Smooth muscle cell (in vitro differentiated cells): ENCODE data around the gene ASAP2. TPM values are rescaled to one million over a fixed set of nuclear protein-coding genes. Genes with fewer than 3 reads are reported as not detected.

ENCODE experiments used
- DNase-seq: peaks from one replicate; lab custom pipeline; 2025; ENCODE audit not compliant: unreplicated experiment; lab: John Stamatoyannopoulos, UW
- H2AFZ ChIP-seq: fragments of 200-600 bp; sonication (generic); 2 replicates; pipeline ENCODE4 v1.6.0; 2016; ENCODE audit warnings: antibody characterized with exemption, low read depth, mild to moderate bottlenecking
- H3F3A ChIP-seq: fragments of 200-600 bp; sonication (generic); 2 replicates; pipeline ENCODE4 v1.6.0; 2017; ENCODE audit warnings: antibody characterized with exemption, low read depth
- H3K27ac ChIP-seq: fragments of 200-600 bp; sonication (generic); 2 replicates; pipeline ENCODE4 v1.5.1; 2016; ENCODE audit warnings: low read depth, mild to moderate bottlenecking
- H3K27me3 ChIP-seq: fragments of 200-600 bp; sonication (generic); 2 replicates; pipeline ENCODE4 v1.6.1; 2016; ENCODE audit warnings: low read depth, mild to moderate bottlenecking
- H3K36me3 ChIP-seq: fragments of 200-600 bp; sonication (generic); 2 replicates; pipeline ENCODE4 v1.5.1; 2016; ENCODE audit warnings: low read depth
- H3K4me1 ChIP-seq: fragments of 200-600 bp; sonication (generic); 2 replicates; pipeline ENCODE4 v1.5.1; 2016; ENCODE audit warnings: low read depth
- H3K4me2 ChIP-seq: fragments of 200-600 bp; sonication (generic); 2 replicates; pipeline ENCODE4 v1.6.0; 2016; ENCODE audit warnings: mild to moderate bottlenecking
- H3K4me3 ChIP-seq: fragments of 200-600 bp; sonication (generic); 2 replicates; pipeline ENCODE4 v1.5.1; 2016; ENCODE audit warnings: mild to moderate bottlenecking
- H3K79me2 ChIP-seq: fragments of 200-600 bp; sonication (generic); 2 replicates; pipeline ENCODE4 v1.6.0; 2016; ENCODE audit warnings: low read depth, mild to moderate bottlenecking
- H3K9ac ChIP-seq: fragments of 200-600 bp; sonication (generic); 2 replicates; pipeline ENCODE4 v1.6.0; 2016; ENCODE audit warnings: low read depth
- H3K9me3 ChIP-seq: fragments of 200-600 bp; sonication (generic); replicated peaks from 2 replicates; pipeline ENCODE4 v1.5.1; 2016; ENCODE audit warnings: low read depth
- H4K20me1 ChIP-seq: fragments of 200-600 bp; sonication (generic); 2 replicates; pipeline ENCODE4 v1.6.0; 2016; ENCODE audit warnings: low read depth
- WGBS: methylation state at CpG from one replicate; pipeline ENCODE4 v1.1.7; 2016; ENCODE audit warnings: low lambda C conversion rate; 5-methylcytosine and 5-hydroxymethylcytosine counted together
- polyA plus RNA-seq: library from polyadenylated mRNA; unstranded; fragments of >200 nt; fragmentation: Nextera tagmentation; extraction: Ambion mirVana; gene quantifications from 2 replicates; pipeline ENCODE4 v1.2.1, GENCODE V29; 2016
- total RNA-seq: library from RNA; depleted of rRNA; stranded (reverse); fragments of >200 nt; gene quantifications from 2 replicates; pipeline ENCODE4 v1.2.3, GENCODE V29; 2014
- TF ChIP-seq, protein P1 (sequence below): fragments of 200-600 bp; sonication (generic); IDR thresholded peaks from 2 replicates; pipeline ENCODE4 v1.5.1; 2017; ENCODE audit warnings: borderline replicate concordance, mild to moderate bottlenecking, antibody characterized with exemption; ENCODE audit not compliant: insufficient read depth, poor library complexity, severe bottlenecking

Gene ASAP2
- total and polyA plus RNA-seq, 2 experiments from 2014 or later = 8.8 to 23.1 TPM

DNA sequence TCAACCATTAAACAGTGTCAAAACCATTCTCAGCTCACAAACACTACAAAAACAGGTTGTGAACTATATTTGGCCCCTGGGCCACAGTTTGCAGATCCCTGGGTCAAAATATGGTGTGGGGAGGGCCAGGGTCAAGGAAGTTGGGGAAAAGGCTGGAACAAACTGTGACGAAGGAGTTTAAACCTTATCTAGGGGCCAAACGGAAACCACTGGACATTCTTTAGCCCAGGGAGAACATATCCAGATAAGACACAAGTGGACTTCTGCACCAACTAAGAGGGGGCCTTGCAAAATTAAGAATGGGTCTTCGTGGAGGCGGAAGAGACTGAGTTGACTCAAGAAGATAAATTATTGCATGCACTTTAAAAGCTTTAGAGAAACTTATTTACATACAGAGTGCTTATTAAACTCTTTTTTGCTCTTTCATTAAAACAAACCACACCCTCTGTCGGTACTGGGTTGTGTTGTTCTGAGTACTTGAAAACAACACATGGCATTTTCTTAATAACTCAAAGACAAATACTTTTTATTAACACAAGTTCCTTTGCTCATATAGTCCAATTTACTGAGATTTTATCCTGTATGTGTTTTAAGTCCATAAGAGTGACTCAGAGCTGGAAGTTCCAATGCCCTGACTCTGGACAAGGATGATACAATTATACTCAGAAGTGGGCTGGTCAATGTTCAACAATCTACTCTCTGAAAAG, 5.3 kb upstream of the ASAP2 start:
- 37% methylated on average over 5 of the region's 5 CpGs for WGBS
- Histone ChIP-seq H3K27ac (peak overlapping the region; percentile 72), H2AFZ (no peak overlapping the region)

DNA sequence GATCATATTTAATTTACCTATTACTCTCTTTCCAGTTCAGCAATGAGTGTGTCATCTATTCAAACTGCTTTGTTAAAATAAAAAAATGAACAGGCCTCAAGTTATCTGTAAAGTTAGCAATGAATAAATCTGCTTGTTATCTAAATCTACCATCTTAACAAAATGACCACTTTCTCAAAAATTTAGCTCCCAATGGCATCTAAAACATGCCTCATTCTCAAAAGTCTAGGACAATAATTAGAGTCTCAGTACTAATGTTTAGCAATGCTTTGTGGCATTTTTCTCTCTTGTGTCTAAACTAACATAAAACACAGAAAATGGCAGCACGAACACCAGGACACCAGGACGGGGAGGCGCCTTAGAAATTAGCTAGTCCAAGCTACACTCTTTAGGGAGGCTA, 3.6 kb upstream of the ASAP2 start:
- H3K9me3 ChIP-seq = no peaks in the 10 kb centered on the region
- H3K36me3 ChIP-seq = no peaks in the 10 kb centered on the region
- no peaks in the 10 kb centered on the region for H3K4me1 ChIP-seq
- H3F3A ChIP-seq = peaks cover 6% of the 10 kb centered on the region
- H3K9ac ChIP-seq = no peak overlapping the region
- H3K4me3 ChIP-seq = no peak overlapping the region
- no peak overlapping the region for H3K27ac ChIP-seq
- H3K79me2 ChIP-seq = peaks cover 11% of the 10 kb centered on the region
- H4K20me1 ChIP-seq = peaks cover 4% of the 10 kb centered on the region
- TF ChIP-seq, protein P1, sequence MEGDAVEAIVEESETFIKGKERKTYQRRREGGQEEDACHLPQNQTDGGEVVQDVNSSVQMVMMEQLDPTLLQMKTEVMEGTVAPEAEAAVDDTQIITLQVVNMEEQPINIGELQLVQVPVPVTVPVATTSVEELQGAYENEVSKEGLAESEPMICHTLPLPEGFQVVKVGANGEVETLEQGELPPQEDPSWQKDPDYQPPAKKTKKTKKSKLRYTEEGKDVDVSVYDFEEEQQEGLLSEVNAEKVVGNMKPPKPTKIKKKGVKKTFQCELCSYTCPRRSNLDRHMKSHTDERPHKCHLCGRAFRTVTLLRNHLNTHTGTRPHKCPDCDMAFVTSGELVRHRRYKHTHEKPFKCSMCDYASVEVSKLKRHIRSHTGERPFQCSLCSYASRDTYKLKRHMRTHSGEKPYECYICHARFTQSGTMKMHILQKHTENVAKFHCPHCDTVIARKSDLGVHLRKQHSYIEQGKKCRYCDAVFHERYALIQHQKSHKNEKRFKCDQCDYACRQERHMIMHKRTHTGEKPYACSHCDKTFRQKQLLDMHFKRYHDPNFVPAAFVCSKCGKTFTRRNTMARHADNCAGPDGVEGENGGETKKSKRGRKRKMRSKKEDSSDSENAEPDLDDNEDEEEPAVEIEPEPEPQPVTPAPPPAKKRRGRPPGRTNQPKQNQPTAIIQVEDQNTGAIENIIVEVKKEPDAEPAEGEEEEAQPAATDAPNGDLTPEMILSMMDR = no peak
- no peaks in the 10 kb centered on the region for H3K27me3 ChIP-seq
- 92% methylated on average over 3 of the region's 3 CpGs for WGBS
- no peak overlapping the region for H3K4me2 ChIP-seq
- peak overlapping the region; percentile 9 for H2AFZ ChIP-seq
- no peak for DNase-seq

More for the DNA sequence above, 5.3 kb upstream of the ASAP2 start:
- no peak for DNase-seq
- Histone ChIP-seq H3K4me1 (no peaks in the 10 kb centered on the region), H3K4me3 (no peak overlapping the region), H3K79me2 (no peaks in the 10 kb centered on the region), H3K36me3 (no peaks in the 10 kb centered on the region), H3F3A (peaks cover 6% of the 10 kb centered on the region), H4K20me1 (no peaks in the 10 kb centered on the region), H3K9me3 (no peaks in the 10 kb centered on the region), H3K4me2 (peak overlapping the region; percentile 54), H3K9ac (no peak overlapping the region), H3K27me3 (no peaks in the 10 kb centered on the region)
- TF ChIP-seq, protein P1 = no peak

DNA sequence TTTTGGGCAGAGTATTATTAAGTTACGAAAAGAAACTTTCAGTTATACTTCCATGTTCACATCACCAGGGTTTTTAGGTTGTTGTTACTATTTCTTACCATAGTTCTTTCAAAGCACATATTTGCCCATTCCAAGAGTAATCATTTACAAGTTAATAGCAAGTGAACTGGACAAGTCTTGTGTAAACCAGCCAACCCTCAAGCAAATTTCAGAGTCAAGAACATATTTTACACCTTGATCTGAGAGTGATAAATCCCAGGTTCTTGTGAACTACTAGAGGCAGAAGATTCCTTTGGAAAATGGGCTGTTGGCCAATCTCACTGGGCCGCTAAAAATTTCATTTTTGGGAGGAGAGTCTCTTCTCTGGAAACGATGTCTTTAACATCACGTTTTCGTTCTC, 2.7 kb upstream of the ASAP2 start:
- TF ChIP-seq, protein P1 = no peak
- Histone ChIP-seq H3K9me3 (no peaks in the 10 kb centered on the region), H3K4me1 (peaks cover 8% of the 10 kb centered on the region), H3K4me2 (no peak overlapping the region), H3K4me3 (no peak overlapping the region), H3K79me2 (peaks cover 20% of the 10 kb centered on the region), H4K20me1 (peaks cover 13% of the 10 kb centered on the region), H2AFZ (no peak overlapping the region), H3K27me3 (no peaks in the 10 kb centered on the region), H3K27ac (peak overlapping the region; percentile 87), H3K9ac (no peak overlapping the region), H3F3A (peaks cover 10% of the 10 kb centered on the region), H3K36me3 (no peaks in the 10 kb centered on the region)
- DNase-seq = no peak
- 91% methylated on average over 5 of the region's 5 CpGs for WGBS

DNA sequence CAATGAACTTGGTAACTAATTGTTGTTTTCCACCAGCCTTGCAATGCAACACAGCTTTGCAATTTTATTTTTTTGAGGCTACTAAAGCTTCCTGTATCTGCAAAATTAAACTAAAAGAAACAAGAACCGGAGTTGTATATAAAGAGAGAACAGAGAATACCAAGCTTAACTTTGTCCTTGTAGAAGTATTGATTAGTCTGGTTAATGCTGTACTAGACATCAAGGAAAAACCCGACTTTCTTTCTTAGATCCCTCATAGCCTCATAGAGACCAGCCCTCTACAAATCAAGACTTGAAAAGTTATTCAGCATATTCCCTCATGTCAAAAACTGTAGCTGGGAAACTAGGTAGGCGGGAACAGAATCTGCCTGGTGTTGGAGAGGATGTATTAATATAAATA, 1.7 kb upstream of the ASAP2 start:
- peak overlapping the region; percentile 87 for H3K27ac ChIP-seq
- WGBS = 83% methylated on average over 3 of the region's 3 CpGs
- DNase-seq = no peak

More for the DNA sequence above, 1.7 kb upstream of the ASAP2 start:
- Histone ChIP-seq H3K79me2 (peaks cover 30% of the 10 kb centered on the region), H3K27me3 (no peaks in the 10 kb centered on the region), H3K4me2 (peak overlapping the region; percentile 89), H3K36me3 (no peaks in the 10 kb centered on the region), H2AFZ (peak overlapping the region; percentile 22), H3F3A (peaks cover 11% of the 10 kb centered on the region), H4K20me1 (peaks cover 24% of the 10 kb centered on the region), H3K4me3 (no peak overlapping the region), H3K9me3 (no peaks in the 10 kb centered on the region), H3K9ac (peak overlapping the region; percentile 27), H3K4me1 (peaks cover 12% of the 10 kb centered on the region)
- TF ChIP-seq, protein P1 = no peak
